HG02610 (cell line): ENCODE data around the gene RIMKLB.
"Not testable (repeated sequence)": the region's sequence is repeated elsewhere in the genome, so short reads cannot be mapped to it uniquely, and the experiment has no call there.

Experiments used
- ATAC-seq: cut with Tn5 transposase; IDR thresholded peaks from one replicate; pipeline ENCODE4 v1.9.1; 2021; ENCODE audit warnings: mild to moderate bottlenecking, moderate library complexity; ENCODE audit not compliant: unreplicated experiment

The RIMKLB gene

DNA sequence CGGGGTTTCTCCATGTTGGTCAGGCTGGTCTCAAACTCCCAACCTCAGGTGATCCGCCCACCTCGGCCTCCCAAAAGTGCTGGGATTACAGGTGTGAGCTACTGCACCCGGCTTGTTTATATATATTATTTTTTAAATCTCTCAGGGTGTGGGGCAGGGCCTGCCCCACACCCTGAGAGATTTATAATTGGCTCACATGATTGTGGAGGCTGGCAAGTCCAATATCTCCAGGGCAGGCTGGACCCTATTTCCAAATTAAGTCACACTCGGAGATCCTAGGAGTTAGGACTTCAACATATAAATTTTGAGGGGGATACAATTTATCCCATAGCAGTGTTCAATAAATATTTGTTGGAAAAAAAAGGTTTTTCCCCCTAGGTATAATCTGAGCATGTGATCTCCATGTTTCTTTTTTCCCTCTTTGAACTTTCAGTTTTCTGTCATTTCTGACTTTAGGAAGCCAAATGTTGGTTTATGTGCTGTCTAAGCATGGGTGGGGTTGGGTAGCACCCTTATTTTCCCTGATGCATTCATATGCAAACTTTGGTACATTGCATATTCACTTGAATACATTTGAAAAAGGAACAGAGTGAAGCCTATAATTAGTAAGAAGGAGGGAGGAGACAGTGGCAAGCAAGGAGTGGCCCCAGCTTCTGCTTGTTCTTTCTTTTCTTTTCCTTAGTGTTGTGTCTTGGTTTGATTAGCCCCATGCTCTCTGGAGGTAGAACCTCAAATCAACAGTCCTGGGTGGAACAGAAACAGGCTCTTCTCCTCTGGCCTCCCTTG, 116.0 kb downstream of the RIMKLB start:
- ATAC-seq, result no peak

DNA sequence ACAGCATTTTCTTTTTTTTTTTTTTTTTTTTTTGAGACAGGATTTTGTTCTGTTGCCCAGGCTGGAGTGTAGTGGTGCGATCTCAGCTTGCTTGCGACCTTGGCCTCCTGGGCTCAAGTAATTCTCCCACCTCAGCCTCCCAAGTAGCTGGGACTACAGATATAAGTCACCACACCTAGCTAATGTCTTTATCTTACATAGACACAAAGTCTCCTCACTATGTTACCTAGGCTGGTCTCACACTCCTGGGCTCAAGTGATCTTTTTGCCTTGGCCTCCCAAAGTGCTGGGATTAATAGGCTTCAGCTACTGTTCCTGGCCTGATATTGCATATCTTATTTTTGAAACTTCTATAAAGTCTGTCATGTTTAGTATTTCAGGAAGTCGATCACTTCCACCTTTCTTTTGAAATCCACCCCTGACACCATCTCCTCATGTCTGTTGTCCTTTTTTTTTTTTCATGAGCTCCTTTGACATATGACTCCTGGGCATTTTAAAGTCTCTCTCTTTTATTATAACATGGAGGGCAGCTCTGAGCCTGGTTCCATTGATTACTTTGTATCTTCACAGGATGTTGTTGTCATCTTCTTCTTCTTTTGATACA, 118.8 kb downstream of the RIMKLB start:
- no peak for ATAC-seq

- no peak for ATAC-seq
Measured at GRCh38 chr12:8817856-8818255, 120.1 kb downstream of the RIMKLB start.

DNA sequence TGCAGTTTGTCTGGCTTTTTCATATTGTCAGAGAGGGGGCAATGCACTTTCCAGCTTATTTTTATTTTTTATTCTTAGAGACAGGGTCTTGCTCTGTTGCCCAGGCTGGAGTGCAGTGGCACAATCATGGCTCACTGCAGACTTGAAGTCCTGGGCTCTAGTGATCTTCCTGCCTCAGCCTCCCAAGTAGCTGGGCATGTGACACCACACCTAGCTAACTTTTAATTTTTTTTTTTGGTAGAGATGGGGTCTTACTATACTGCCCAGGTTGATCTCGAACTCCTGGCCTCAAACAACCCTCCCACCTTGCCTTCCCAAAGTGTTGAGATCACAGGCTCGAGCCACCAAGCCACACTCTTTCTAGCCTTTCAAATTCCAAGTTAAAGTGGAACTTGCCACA, 120.7 kb downstream of the RIMKLB start:
- ATAC-seq, result no peak

GRCh38 chr12:8819666-8819980, 121.8 kb downstream of the RIMKLB start:
- no peak for ATAC-seq

DNA sequence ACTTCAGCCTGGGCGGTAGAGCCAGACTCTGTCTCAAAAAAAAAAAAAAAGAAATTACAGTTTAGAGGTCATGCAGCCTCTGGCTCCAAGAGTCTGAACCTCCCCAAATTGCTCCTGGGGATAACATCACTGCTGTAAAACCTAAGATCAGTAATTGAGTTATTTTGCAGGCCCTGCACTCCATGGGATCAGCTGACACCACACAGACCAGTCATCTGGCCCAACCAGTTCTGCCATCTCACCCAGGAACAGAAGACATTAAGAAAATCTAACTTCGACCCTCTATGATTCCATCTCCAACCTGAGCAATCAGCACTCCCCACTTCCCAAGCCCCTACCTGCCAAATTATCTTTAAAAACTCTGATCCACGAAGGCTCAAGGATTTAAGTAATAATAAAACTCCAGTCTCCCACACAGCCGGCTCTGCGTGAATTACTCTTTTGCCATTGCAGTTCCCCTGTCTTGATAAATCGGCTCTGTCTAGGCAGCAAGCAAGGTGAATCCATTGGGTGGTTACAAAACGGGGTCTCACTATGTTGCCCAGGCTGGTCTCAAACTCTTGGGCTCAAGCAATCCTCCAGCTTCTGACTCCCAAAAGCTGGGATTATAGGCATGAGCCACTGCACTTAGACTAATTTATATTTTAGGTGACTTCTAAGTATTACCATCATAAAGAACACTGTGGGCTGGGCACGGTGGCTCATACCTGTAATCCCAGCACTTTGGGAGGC, 123.1 kb downstream of the RIMKLB start:
- ATAC-seq, result not testable (repeated sequence)

DNA sequence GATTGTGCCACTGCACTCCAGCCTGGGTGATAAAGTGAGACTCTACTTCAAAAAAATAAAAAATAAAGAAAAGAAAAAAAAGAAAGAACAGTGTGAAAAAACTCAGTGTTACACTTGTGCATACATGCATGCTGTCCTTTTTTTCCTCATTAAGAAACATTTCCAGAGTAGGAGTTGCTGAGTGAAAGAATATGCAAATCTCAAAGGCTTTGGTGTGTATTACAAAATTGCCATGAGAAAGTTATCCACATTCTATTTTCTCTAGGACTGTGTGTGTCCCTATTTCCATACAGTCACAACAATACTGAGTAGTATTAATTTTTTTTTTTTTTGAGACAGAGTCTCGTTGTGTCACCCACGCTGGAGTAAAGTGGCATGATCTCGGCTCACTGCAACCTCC, 123.8 kb downstream of the RIMKLB start:
- ATAC-seq, result no peak

- ATAC-seq, result no peak
Measured at GRCh38 chr12:8822298-8822697, 124.5 kb downstream of the RIMKLB start, which contains the start of gene A2ML1. Gene A2ML1, plus strand, starts transcription at chr12:8822621. Its CDS starts 31 bp downstream, at chr12:8822652.

- no peak for ATAC-seq
Measured at GRCh38 chr12:8823565-8824300, 125.9 kb downstream of the RIMKLB start.

- ATAC-seq, result no peak
Measured at GRCh38 chr12:8827551-8828256, 129.9 kb downstream of the RIMKLB start.

DNA sequence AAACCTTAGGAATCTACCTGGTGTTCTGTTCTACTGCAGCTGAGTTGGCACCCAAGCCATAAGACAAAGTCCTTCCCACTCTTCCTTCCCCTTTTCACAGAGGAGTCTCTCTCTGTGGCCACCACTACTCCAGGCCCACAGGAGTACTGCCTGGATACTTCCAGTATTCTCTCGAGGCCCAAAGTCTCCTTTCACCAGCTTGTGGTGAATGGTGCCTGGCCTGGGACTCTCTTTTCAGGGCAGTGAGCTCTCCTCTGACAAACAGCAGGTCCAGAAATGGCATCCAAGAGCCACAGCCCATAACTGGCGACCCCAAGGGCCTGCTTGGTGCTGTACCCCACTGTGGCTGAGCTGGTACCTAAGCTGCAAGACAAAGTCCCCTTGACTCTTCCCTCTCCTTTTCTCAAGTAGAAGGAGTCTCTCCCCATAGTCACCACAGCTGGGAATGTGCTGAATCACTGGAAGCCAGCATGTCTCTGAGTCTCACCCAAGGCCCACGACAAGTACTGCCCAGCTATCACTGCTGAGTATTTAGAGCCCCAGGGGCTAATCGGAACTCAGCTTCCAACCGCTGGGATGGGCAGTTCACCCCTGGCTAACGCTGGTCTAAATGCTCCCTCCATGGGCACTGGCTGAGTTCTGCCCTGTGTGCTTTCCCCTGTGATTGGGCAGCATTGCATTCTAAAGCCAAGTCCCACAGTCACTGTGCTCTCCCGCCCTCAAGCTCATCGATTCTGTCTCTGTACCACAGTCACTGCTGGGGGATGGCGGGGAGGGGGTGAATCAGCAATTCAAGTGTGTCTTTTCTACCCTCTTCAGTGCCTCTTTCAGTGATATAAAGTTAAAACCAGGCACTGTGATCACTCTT, 130.7 kb downstream of the RIMKLB start:
- no peak for ATAC-seq

DNA sequence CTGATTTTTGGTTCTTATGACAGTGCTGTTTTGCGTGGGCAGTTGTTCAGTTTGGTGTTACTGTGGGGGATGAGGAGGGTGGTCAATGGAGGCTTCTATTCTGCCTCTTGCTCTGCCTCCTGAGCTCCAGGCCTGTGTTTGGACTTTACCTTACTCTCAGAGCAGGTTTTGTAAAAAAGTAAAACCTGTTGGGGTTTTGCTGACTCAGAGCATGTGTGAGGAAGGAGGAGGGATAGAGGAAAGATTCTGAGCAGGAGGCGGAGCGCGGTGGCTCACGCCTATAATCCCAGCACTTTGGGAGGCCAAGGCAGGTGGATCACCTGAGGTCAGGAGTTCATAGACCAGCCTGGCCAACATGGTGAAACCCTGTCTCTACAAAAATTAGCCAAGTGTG, 131.3 kb downstream of the RIMKLB start:
- no peak for ATAC-seq

GRCh38 chr12:8829621-8830020, 131.8 kb downstream of the RIMKLB start:
- ATAC-seq, result no peak

DNA sequence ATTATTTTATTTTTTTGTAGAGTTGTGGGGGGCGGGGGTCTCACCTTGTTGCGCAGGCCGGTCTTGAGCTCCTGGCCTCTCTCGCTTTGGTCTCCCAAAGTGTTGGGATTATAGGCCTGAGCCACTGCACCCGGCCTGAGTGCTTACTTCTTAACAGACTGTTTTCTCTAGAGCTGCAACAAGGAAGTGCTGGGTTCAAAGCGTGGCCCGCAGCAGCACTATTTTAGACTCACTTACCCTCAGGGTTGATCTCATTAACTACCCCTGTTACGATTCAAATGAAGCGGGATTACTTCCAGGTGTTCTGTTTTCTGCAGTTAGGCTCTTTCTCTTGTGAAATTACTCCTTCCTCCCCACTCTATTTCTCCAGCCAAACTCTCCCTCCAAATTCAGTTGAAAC, 133.3 kb downstream of the RIMKLB start:
- no peak for ATAC-seq

GRCh38 chr12:8832500-8832899, 134.7 kb downstream of the RIMKLB start:
- ATAC-seq, result no peak
